GM19238 (cell line): Measurements from ENCODE around the gene KCNIP4.

ENCODE experiments used
- DNase-seq: peaks from one replicate; pipeline ENCODE4 v3.0.0; 2011; ENCODE audit warnings: low spot score; ENCODE audit not compliant: insufficient read length

KCNIP4 gene

DNA sequence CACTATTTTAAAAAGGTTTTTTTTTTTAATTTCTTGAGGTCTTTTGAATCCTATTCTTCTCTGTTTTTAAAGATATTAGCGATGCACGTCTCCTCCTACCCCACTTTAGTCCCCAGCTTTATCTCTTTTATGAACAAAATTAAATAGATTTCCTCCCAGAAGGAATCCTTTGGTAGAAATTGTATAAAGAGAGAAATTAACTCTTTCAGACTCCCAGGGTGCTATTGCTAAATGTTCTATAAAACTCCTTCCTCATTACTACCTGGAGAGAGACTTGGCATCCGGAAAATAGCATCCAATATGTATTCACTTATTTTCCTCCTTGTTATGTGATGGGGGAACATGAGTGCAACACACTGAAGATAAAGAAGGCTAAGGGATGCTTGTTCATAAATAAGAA is 1264.8 kb downstream of the KCNIP4 start:
- DNase-seq = no peak

GRCh38 chr4:20682853-20683252 is 1265.7 kb downstream of the KCNIP4 start:
- DNase-seq = no peak

DNA sequence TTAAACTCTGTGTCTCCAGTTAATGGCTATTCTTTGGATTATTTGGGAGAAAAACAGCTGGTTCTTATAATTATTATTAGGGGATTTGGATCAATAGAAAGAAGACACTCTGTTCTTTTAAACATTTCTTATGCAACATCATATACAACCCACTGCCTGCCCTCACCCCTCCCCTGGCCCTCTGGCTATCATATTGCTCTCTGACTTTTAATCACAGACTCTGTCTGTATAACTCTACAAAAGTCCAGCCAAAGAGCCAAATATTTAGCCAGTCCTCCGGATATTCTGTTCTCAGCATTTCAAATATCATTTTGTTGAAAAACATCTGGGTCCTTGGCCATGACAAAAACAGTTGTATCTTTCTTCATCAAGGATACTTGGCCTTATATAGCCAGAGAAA is 1267.3 kb downstream of the KCNIP4 start:
- no peak for DNase-seq

- no peak for DNase-seq
Measured at GRCh38 chr4:20680736-20681135, 1267.8 kb downstream of the KCNIP4 start.

GRCh38 chr4:20679951-20680350 is 1268.6 kb downstream of the KCNIP4 start:
- DNase-seq = no peak
